RPMI8226 (cell line): ENCODE data around the gene NEUROG1.

Experiments
- DNase-seq: peaks from one replicate; pipeline ENCODE4 v3.0.0-alpha.2; 2015

NEUROG1 gene

GRCh38 chr5:135491552-135492318 lies 44.0 kb downstream of the NEUROG1 start:
- DNase-seq, result no peak

GRCh38 chr5:135491038-135491551 lies 44.7 kb downstream of the NEUROG1 start:
- DNase-seq, result no peak

- DNase-seq, result no peak
Measured at GRCh38 chr5:135490245-135491037, 45.3 kb downstream of the NEUROG1 start.

GRCh38 chr5:135489466-135490244 lies 46.1 kb downstream of the NEUROG1 start:
- no peak for DNase-seq

GRCh38 chr5:135488727-135489465 lies 46.9 kb downstream of the NEUROG1 start:
- DNase-seq, result no peak

- no peak for DNase-seq
Measured at GRCh38 chr5:135487839-135488514, 47.8 kb downstream of the NEUROG1 start.

GRCh38 chr5:135487037-135487395 lies 48.7 kb downstream of the NEUROG1 start:
- DNase-seq, result no peak

GRCh38 chr5:135486131-135487036 lies 49.4 kb downstream of the NEUROG1 start:
- no peak for DNase-seq

GRCh38 chr5:135484674-135485086 lies 51.1 kb downstream of the NEUROG1 start:
- DNase-seq, result no peak
